ENCODE results near the gene CYTH4. TPM values are rescaled to one million over a fixed set of nuclear protein-coding genes. Genes with fewer than 3 reads are reported as not detected.

The CYTH4 gene
- total RNA-seq, 2 donors from 2014 or later = 3.0 to 7.4 TPM

- Histone ChIP-seq H3K27me3 (no peaks in the 10 kb centered on the region), H3K27ac (no peak overlapping the region), H3K9ac (ENCODE audit: low read depth in 2 of 2, low read length in 2 of 2) (no peak overlapping the region), H3K36me3 (no peaks in the 10 kb centered on the region), H3K9me3 (no peaks in the 10 kb centered on the region), H3K4me1 (no peaks in the 10 kb centered on the region), H3K4me3 (no peak overlapping the region)
- no peak for TF ChIP-seq CTCF (IDR thresholded peaks at IDR 0.05)
- no peak for DNase-seq
- intact Hi-C loops (cut with DNase I) = no loop called here
These were observed 76.6 kb downstream of the CYTH4 start for GRCh38 chr22:37358917-37359316.

GRCh38 chr22:37362621-37363020, 80.3 kb downstream of the CYTH4 start:
- H3K27ac ChIP-seq = no peak overlapping the region
- no peaks in the 10 kb centered on the region for H3K27me3 ChIP-seq
- no peak for TF ChIP-seq CTCF (IDR thresholded peaks at IDR 0.05)
- no peak overlapping the region for H3K9ac ChIP-seq (ENCODE audit: low read depth in 2 of 2, low read length in 2 of 2)
- H3K9me3 ChIP-seq = no peaks in the 10 kb centered on the region
- H3K36me3 ChIP-seq = no peaks in the 10 kb centered on the region
- DNase-seq = no peak
- intact Hi-C loops (cut with DNase I) = no loop called here
- no peaks in the 10 kb centered on the region for H3K4me1 ChIP-seq
- no peak overlapping the region for H3K4me3 ChIP-seq

- DNase-seq = no peak
- no peak overlapping the region for H3K27ac ChIP-seq
- no peaks in the 10 kb centered on the region for H3K36me3 ChIP-seq
- intact Hi-C loops (cut with DNase I) = no loop called here
- no peaks in the 10 kb centered on the region for H3K9me3 ChIP-seq
- no peak overlapping the region for H3K9ac ChIP-seq (ENCODE audit: low read depth in 2 of 2, low read length in 2 of 2)
- no peaks in the 10 kb centered on the region for H3K27me3 ChIP-seq
- no peaks in the 10 kb centered on the region for H3K4me1 ChIP-seq
- TF ChIP-seq CTCF (IDR thresholded peaks at IDR 0.05) = no peak
- H3K4me3 ChIP-seq = no peak overlapping the region
These were observed 81.1 kb downstream of the CYTH4 start for GRCh38 chr22:37363261-37363992.

Other genes with a start within 250 kb of the CYTH4 start
- 10 to 100 TPM; 25.4 to 39.9 TPM for gene KCTD17, start 230.8 kb upstream of the CYTH4 start, total RNA-seq
- 1 to 10 TPM in 1 of 2 donors, under 1 TPM in 1; 0.10 to 1.5 TPM for gene TMPRSS6, start 172.8 kb upstream of the CYTH4 start, total RNA-seq
- 1 to 10 TPM; 2.0 to 2.7 TPM for gene IL2RB, start 132.6 kb upstream of the CYTH4 start, total RNA-seq
- gene C1QTNF6, start 94.3 kb upstream of the CYTH4 start, total RNA-seq = 10 to 100 TPM in 1 of 2 donors, 1 to 10 TPM in 1; 9.3 to 16.7 TPM
- under 1 TPM in 1 of 2 donors, not detected in 1; 0.12 TPM for gene SSTR3, start 70.0 kb upstream of the CYTH4 start, total RNA-seq
- 10 to 100 TPM; 27.4 to 27.6 TPM for gene RAC2, start 38.2 kb upstream of the CYTH4 start, total RNA-seq
- under 1 TPM; 0.07 to 0.21 TPM for gene ELFN2, start 145.0 kb downstream of the CYTH4 start, total RNA-seq
- gene MFNG, start 203.9 kb downstream of the CYTH4 start, total RNA-seq = 10 to 100 TPM in 1 of 2 donors, 1 to 10 TPM in 1; 6.5 to 10.7 TPM
- 10 to 100 TPM; 59.3 to 60.5 TPM for gene CARD10, start 236.9 kb downstream of the CYTH4 start, total RNA-seq